ENCODE data around the gene EPB41. TPM values are rescaled to one million over a fixed set of nuclear protein-coding genes. Genes with fewer than 3 reads are reported as not detected.
"Not testable (repeated sequence)": the region's sequence is repeated elsewhere in the genome, so short reads cannot be mapped to it uniquely, and the experiment has no call there.

The EPB41 gene
- total RNA-seq, 2 experiments from 2014 or later, result 77.1 to 86.7 TPM

- Mint-ChIP-seq H3K9me3 (no peaks in the 10 kb centered on the region), H3K4me3 (no peak overlapping the region)
Observed at GRCh38 chr1:29096231-29096886, 182.0 kb downstream of the EPB41 start.

GRCh38 chr1:29099286-29099685 is 184.9 kb downstream of the EPB41 start:
- Mint-ChIP-seq H3K27ac (no peak overlapping the region), H3K36me3 (peaks cover 10% of the 10 kb centered on the region), H3K27me3 (no peaks in the 10 kb centered on the region), H3K4me1 (peaks cover 9% of the 10 kb centered on the region), H3K4me3 (no peak overlapping the region), H3K9me3 (no peaks in the 10 kb centered on the region)
- no peak for DNase-seq

More at GRCh38 chr1:29096231-29096886, 182.0 kb downstream of the EPB41 start:
- peaks cover 13% of the 10 kb centered on the region for H3K4me1 Mint-ChIP-seq
- H3K27ac Mint-ChIP-seq, result peak overlapping the region; percentile 35
- peaks cover 29% of the 10 kb centered on the region for H3K36me3 Mint-ChIP-seq
- DNase-seq, result no peak
- H3K27me3 Mint-ChIP-seq, result no peaks in the 10 kb centered on the region

GRCh38 chr1:29100487-29100886 is 186.1 kb downstream of the EPB41 start:
- no peak overlapping the region for H3K4me3 Mint-ChIP-seq
- H3K4me1 Mint-ChIP-seq, result peaks cover 9% of the 10 kb centered on the region
- H3K9me3 Mint-ChIP-seq, result no peaks in the 10 kb centered on the region
- peaks cover 6% of the 10 kb centered on the region for H3K36me3 Mint-ChIP-seq
- no peaks in the 10 kb centered on the region for H3K27me3 Mint-ChIP-seq
- no peak for DNase-seq
- H3K27ac Mint-ChIP-seq, result no peak overlapping the region

GRCh38 chr1:29105822-29106221 is 191.5 kb downstream of the EPB41 start:
- Mint-ChIP-seq H3K36me3 (peaks cover 3% of the 10 kb centered on the region), H3K4me1 (no peaks in the 10 kb centered on the region), H3K27ac (no peak overlapping the region), H3K27me3 (no peaks in the 10 kb centered on the region), H3K9me3 (no peaks in the 10 kb centered on the region), H3K4me3 (no peak overlapping the region)
- no peak for DNase-seq

- H3K27ac Mint-ChIP-seq, H3K4me3 Mint-ChIP-seq, H3K27me3 Mint-ChIP-seq, H3K4me1 Mint-ChIP-seq, DNase-seq, H3K36me3 Mint-ChIP-seq, H3K9me3 Mint-ChIP-seq: not testable (repeated sequence)
Observed at GRCh38 chr1:29108041-29108440, 193.7 kb downstream of the EPB41 start.

GRCh38 chr1:29112705-29113412 is 198.5 kb downstream of the EPB41 start:
- H3K9me3 Mint-ChIP-seq, result no peaks in the 10 kb centered on the region
- H3K4me1 Mint-ChIP-seq, result peaks cover 8% of the 10 kb centered on the region
- DNase-seq, result no peak
- no peak overlapping the region for H3K4me3 Mint-ChIP-seq
- no peaks in the 10 kb centered on the region for H3K27me3 Mint-ChIP-seq
- H3K36me3 Mint-ChIP-seq, result peaks cover 9% of the 10 kb centered on the region
- peak overlapping the region; percentile 44 for H3K27ac Mint-ChIP-seq

GRCh38 chr1:29113413-29114117 is 199.2 kb downstream of the EPB41 start:
- Mint-ChIP-seq H3K27me3 (no peaks in the 10 kb centered on the region), H3K27ac (peak overlapping the region; percentile 68), H3K4me1 (peaks cover 8% of the 10 kb centered on the region), H3K4me3 (no peak overlapping the region), H3K9me3 (no peaks in the 10 kb centered on the region), H3K36me3 (peaks cover 9% of the 10 kb centered on the region)
- DNase-seq, result no peak

- no peak for DNase-seq
- H3K4me1 Mint-ChIP-seq, result peaks cover 8% of the 10 kb centered on the region
- H3K4me3 Mint-ChIP-seq, result no peak overlapping the region
- no peak overlapping the region for H3K27ac Mint-ChIP-seq
- peaks cover 10% of the 10 kb centered on the region for H3K36me3 Mint-ChIP-seq
- H3K27me3 Mint-ChIP-seq, result no peaks in the 10 kb centered on the region
- no peaks in the 10 kb centered on the region for H3K9me3 Mint-ChIP-seq
Observed at GRCh38 chr1:29114654-29115053, 200.3 kb downstream of the EPB41 start.

GRCh38 chr1:29117381-29117780 is 203.0 kb downstream of the EPB41 start:
- Mint-ChIP-seq H3K4me1 (peaks cover 8% of the 10 kb centered on the region), H3K9me3 (no peaks in the 10 kb centered on the region), H3K4me3 (no peak overlapping the region), H3K36me3 (peaks cover 11% of the 10 kb centered on the region), H3K27me3 (peaks cover 3% of the 10 kb centered on the region), H3K27ac (no peak overlapping the region)
- no peak for DNase-seq

- DNase-seq, result no peak
- no peak overlapping the region for H3K4me3 Mint-ChIP-seq
- H3K9me3 Mint-ChIP-seq, result no peaks in the 10 kb centered on the region
- H3K27me3 Mint-ChIP-seq, result peaks cover 13% of the 10 kb centered on the region
- peaks cover 11% of the 10 kb centered on the region for H3K36me3 Mint-ChIP-seq
- H3K4me1 Mint-ChIP-seq, result no peaks in the 10 kb centered on the region
- no peak overlapping the region for H3K27ac Mint-ChIP-seq
Observed at GRCh38 chr1:29119121-29119929, 205.0 kb downstream of the EPB41 start.

- Mint-ChIP-seq H3K4me3 (no peak overlapping the region), H3K36me3 (peaks cover 11% of the 10 kb centered on the region), H3K4me1 (peaks cover 2% of the 10 kb centered on the region), H3K9me3 (no peaks in the 10 kb centered on the region), H3K27ac (no peak overlapping the region), H3K27me3 (peaks cover 16% of the 10 kb centered on the region)
- no peak for DNase-seq
Observed at GRCh38 chr1:29120367-29120766, 206.0 kb downstream of the EPB41 start.

- no peak overlapping the region for H3K4me3 Mint-ChIP-seq
- H3K27ac Mint-ChIP-seq, result no peak overlapping the region
- peaks cover 11% of the 10 kb centered on the region for H3K36me3 Mint-ChIP-seq
- peaks cover 4% of the 10 kb centered on the region for H3K4me1 Mint-ChIP-seq
- peaks cover 23% of the 10 kb centered on the region for H3K27me3 Mint-ChIP-seq
- H3K9me3 Mint-ChIP-seq, result no peaks in the 10 kb centered on the region
- peak; percentile 81 for DNase-seq
Observed at GRCh38 chr1:29120947-29121485, 206.6 kb downstream of the EPB41 start.

GRCh38 chr1:29121516-29121935 is 207.2 kb downstream of the EPB41 start:
- Mint-ChIP-seq H3K4me3 (no peak overlapping the region), H3K4me1 (peaks cover 4% of the 10 kb centered on the region), H3K27ac (no peak overlapping the region), H3K9me3 (no peaks in the 10 kb centered on the region), H3K27me3 (peaks cover 25% of the 10 kb centered on the region), H3K36me3 (peaks cover 11% of the 10 kb centered on the region)
- DNase-seq, result no peak

GRCh38 chr1:29121936-29122681 is 207.7 kb downstream of the EPB41 start:
- Mint-ChIP-seq H3K4me3 (peak overlapping the region; percentile 52), H3K4me1 (peaks cover 4% of the 10 kb centered on the region), H3K27ac (no peak overlapping the region), H3K9me3 (no peaks in the 10 kb centered on the region), H3K27me3 (peaks cover 29% of the 10 kb centered on the region), H3K36me3 (peaks cover 8% of the 10 kb centered on the region)
- DNase-seq, result no peak
